ENCODE results near the gene GLIPR2. TPM values are rescaled to one million over a fixed set of nuclear protein-coding genes. Genes with fewer than 3 reads are reported as not detected.
"Not testable (repeated sequence)": the region's sequence is repeated elsewhere in the genome, so short reads cannot be mapped to it uniquely, and the experiment has no call there.

GLIPR2 gene
- total RNA-seq, 1 experiment from 2014 or later: 1.6 TPM

GRCh38 chr9:36177571-36177970, 41.0 kb downstream of the GLIPR2 start:
- BruUV-seq (replicated peaks): no TSS peak
- no peaks in the 10 kb centered on the region for H3K4me1 ChIP-seq
- no peak overlapping the region for H3K4me3 ChIP-seq (ENCODE audit: low read depth, low read length)
- Mint-ChIP-seq H3K4me3 (ENCODE audit: unreplicated experiment) (no peak overlapping the region), H3K4me1 (ENCODE audit: low read depth, unreplicated experiment) (no peaks in the 10 kb centered on the region), H3K27ac (ENCODE audit: unreplicated experiment) (no peak overlapping the region), H3K9me3 (ENCODE audit: unreplicated experiment) (peaks cover 25% of the 10 kb centered on the region), H3K27me3 (ENCODE audit: insufficient read depth, unreplicated experiment) (no peaks in the 10 kb centered on the region), H3K36me3 (ENCODE audit: insufficient read depth, unreplicated experiment) (no peaks in the 10 kb centered on the region)
- no peak for DNase-seq
- no peaks in the 10 kb centered on the region for H3K27me3 ChIP-seq (replicated peaks; ENCODE audit: control insufficient read depth, insufficient read depth, low read length)
- intact Hi-C loops (cut with micrococcal nuclease; ENCODE audit: unreplicated experiment): no loop called here
- TF ChIP-seq CTCF (IDR thresholded peaks at IDR 0.05; ENCODE audit: insufficient read depth in 1 of 2, low read depth in 1 of 2, low read length in 1 of 2, severe bottlenecking in 1 of 2, unreplicated experiment in 1 of 2): no peak
- no peaks in the 10 kb centered on the region for H3K36me3 ChIP-seq (ENCODE audit: control insufficient read depth, insufficient read depth, low read length)
- peaks cover 8% of the 10 kb centered on the region; the same call in 1 of the 2 replicates for H3K9me3 ChIP-seq
- ChIA-PET CTCF (interaction anchor here (0.7 kb wide), 1 partner anchor 151 kb away, joined by 5 read pairs; no protein-coding TSS in a partner anchor), POLR2A (no interaction called here)

GRCh38 chr9:36180243-36180642, 43.7 kb downstream of the GLIPR2 start:
- H3K9me3 Mint-ChIP-seq (ENCODE audit: unreplicated experiment): peaks cover 25% of the 10 kb centered on the region
- H3K9me3 ChIP-seq; H3K4me3 ChIP-seq (ENCODE audit: low read depth, low read length); H3K36me3 Mint-ChIP-seq (ENCODE audit: insufficient read depth, unreplicated experiment); BruUV-seq (replicated peaks); H3K36me3 ChIP-seq (ENCODE audit: control insufficient read depth, insufficient read depth, low read length); H3K27me3 Mint-ChIP-seq (ENCODE audit: insufficient read depth, unreplicated experiment); H3K4me1 Mint-ChIP-seq (ENCODE audit: low read depth, unreplicated experiment); H3K27me3 ChIP-seq (replicated peaks; ENCODE audit: control insufficient read depth, insufficient read depth, low read length); intact Hi-C loops (cut with micrococcal nuclease; ENCODE audit: unreplicated experiment); DNase-seq; H3K27ac Mint-ChIP-seq (ENCODE audit: unreplicated experiment); H3K4me1 ChIP-seq; CTCF ChIA-PET; H3K4me3 Mint-ChIP-seq (ENCODE audit: unreplicated experiment): not testable (repeated sequence)
- POLR2A ChIA-PET: interaction anchor here (1.3 kb wide), 1 partner anchor 10 kb away, joined by 4 read pairs; the partner anchor contains the start of gene CLTA

- H3K27me3 Mint-ChIP-seq (ENCODE audit: insufficient read depth, unreplicated experiment): no peaks in the 10 kb centered on the region
- Histone ChIP-seq H3K9me3 (no peaks in the 10 kb centered on the region), H3K36me3 (ENCODE audit: control insufficient read depth, insufficient read depth, low read length) (no peaks in the 10 kb centered on the region), H3K4me1 (peaks cover 5% of the 10 kb centered on the region; the same call in 1 of the 2 replicates), H3K27me3 (replicated peaks; ENCODE audit: control insufficient read depth, insufficient read depth, low read length) (no peaks in the 10 kb centered on the region), H3K4me3 (ENCODE audit: low read depth, low read length) (no peak overlapping the region)
- peaks cover 13% of the 10 kb centered on the region for H3K4me1 Mint-ChIP-seq (ENCODE audit: low read depth, unreplicated experiment)
- POLR2A ChIA-PET: no interaction called here
- no peak overlapping the region for H3K4me3 Mint-ChIP-seq (ENCODE audit: unreplicated experiment)
- no TSS peak for BruUV-seq (replicated peaks)
- H3K36me3 Mint-ChIP-seq (ENCODE audit: insufficient read depth, unreplicated experiment): peaks cover 13% of the 10 kb centered on the region
- CTCF ChIA-PET: no interaction called here
- DNase-seq: peak in 1 of 2 experiments; percentile 8
- intact Hi-C loops (cut with micrococcal nuclease; ENCODE audit: unreplicated experiment): no loop called here
- no peak overlapping the region for H3K27ac Mint-ChIP-seq (ENCODE audit: unreplicated experiment)
- no peak for TF ChIP-seq CTCF (IDR thresholded peaks at IDR 0.05; ENCODE audit: insufficient read depth in 1 of 2, low read depth in 1 of 2, low read length in 1 of 2, severe bottlenecking in 1 of 2, unreplicated experiment in 1 of 2)
- no peaks in the 10 kb centered on the region for H3K9me3 Mint-ChIP-seq (ENCODE audit: unreplicated experiment)
Measured at GRCh38 chr9:36187414-36187813, 50.9 kb downstream of the GLIPR2 start.

- peaks cover 20% of the 10 kb centered on the region for H3K4me1 Mint-ChIP-seq (ENCODE audit: low read depth, unreplicated experiment)
- ChIA-PET CTCF (no interaction called here), POLR2A (no interaction called here)
- Histone ChIP-seq H3K27me3 (replicated peaks; ENCODE audit: control insufficient read depth, insufficient read depth, low read length) (no peaks in the 10 kb centered on the region), H3K9me3 (no peaks in the 10 kb centered on the region), H3K4me3 (ENCODE audit: low read depth, low read length) (no peak overlapping the region), H3K36me3 (ENCODE audit: control insufficient read depth, insufficient read depth, low read length) (no peaks in the 10 kb centered on the region), H3K4me1 (peaks cover 7% of the 10 kb centered on the region; the same call in 1 of the 2 replicates)
- no peaks in the 10 kb centered on the region for H3K27me3 Mint-ChIP-seq (ENCODE audit: insufficient read depth, unreplicated experiment)
- peaks cover 20% of the 10 kb centered on the region for H3K36me3 Mint-ChIP-seq (ENCODE audit: insufficient read depth, unreplicated experiment)
- no TSS peak for BruUV-seq (replicated peaks)
- H3K27ac Mint-ChIP-seq (ENCODE audit: unreplicated experiment): no peak overlapping the region
- DNase-seq: peak in 1 of 2 experiments; percentile 14
- H3K4me3 Mint-ChIP-seq (ENCODE audit: unreplicated experiment): no peak overlapping the region
- H3K9me3 Mint-ChIP-seq (ENCODE audit: unreplicated experiment): no peaks in the 10 kb centered on the region
- intact Hi-C loops (cut with micrococcal nuclease; ENCODE audit: unreplicated experiment): no loop called here
- no peak for TF ChIP-seq CTCF (IDR thresholded peaks at IDR 0.05; ENCODE audit: insufficient read depth in 1 of 2, low read depth in 1 of 2, low read length in 1 of 2, severe bottlenecking in 1 of 2, unreplicated experiment in 1 of 2)
Measured at GRCh38 chr9:36188212-36188611, 51.7 kb downstream of the GLIPR2 start.

Data from Caco-2 (cell line).